ENCODE results near the gene OSBPL10.

GRCh38 chr3:31659246-31659645 lies 321.8 kb downstream of the OSBPL10 start:
- TF ChIP-seq CTCF (IDR thresholded peaks at IDR 0.05; ENCODE audit: insufficient read depth, low read depth, low read length) (no peak), EZH2 (IDR thresholded peaks at IDR 0.05; ENCODE audit: insufficient read depth, low read length) (no peak)

All from astrocyte (in vitro differentiated cells and primary cell).